Transverse colon (tissue), 4 donors: Measurements from ENCODE around the gene ACVR1. TPM values are rescaled to one million over a fixed set of nuclear protein-coding genes. Genes with fewer than 3 reads are reported as not detected.

Experiments used
- DNase-seq: peaks from one replicate; pipeline ENCODE4 v3.0.0-alpha.2; 2019
- H3K27ac ChIP-seq, 4 donors: fragments of 200-600 bp; sonication (generic); 2 replicates each; pipeline ENCODE4 v1.5.1; 2016 to 2018; ENCODE audit warnings: inconsistent platforms in 4 of 4
- H3K27me3 ChIP-seq: fragments of 200-600 bp; sonication (generic); 2 replicates; pipeline ENCODE4 v1.5.1; 2017; ENCODE audit warnings: inconsistent platforms
- H3K36me3 ChIP-seq, 4 donors: fragments of 200-600 bp; sonication (generic); 2 replicates each; pipeline ENCODE4 v1.5.1; 2017 to 2019; ENCODE audit warnings: inconsistent platforms in 4 of 4
- H3K4me1 ChIP-seq, 4 donors: fragments of 200-600 bp; sonication (generic); 2 replicates each; pipeline ENCODE4 v1.5.1; 2017 to 2020; ENCODE audit warnings: inconsistent platforms in 4 of 4
- H3K4me3 ChIP-seq, 4 donors: fragments of 200-600 bp; sonication (generic); 1 replicate in 1 of 4; 2 replicates in 3 of 4; pipeline versions ENCODE4 v1.5.1 to v1.6.1; 2017 to 2019; ENCODE audit warnings: inconsistent platforms in 4 of 4
- H3K9me3 ChIP-seq, 2 donors: fragments of 200-600 bp; sonication (generic); 2 replicates each; pipeline ENCODE4 v1.5.1; 2017 to 2019; ENCODE audit warnings: inconsistent platforms in 2 of 2
- EP300 ChIP-seq: sonication (generic); formaldehyde crosslinking; IDR thresholded peaks from one replicate; pipeline ENCODE4 v1.6.1; 2017; ENCODE audit warnings: antibody characterized with exemption, low read depth
- POLR2A ChIP-seq: fragments of 450-650 bp; IDR thresholded peaks from one replicate; pipeline ENCODE4 v1.6.1; 2016; ENCODE audit warnings: antibody characterized with exemption, mild to moderate bottlenecking, moderate library complexity
- POLR2AphosphoS5 ChIP-seq, 3 donors: sonication (generic); formaldehyde crosslinking; IDR thresholded peaks; one replicate each; pipeline ENCODE4 v1.6.1; 2016; ENCODE audit warnings: antibody characterized with exemption in 3 of 3
- WGBS, 2 donors: methylation state at CpG; one replicate each; pipeline ENCODE4 v1.1.5; 2018; ENCODE audit warnings: low coverage in 1 of 2; 5-methylcytosine and 5-hydroxymethylcytosine counted together
- in situ Hi-C, 4 donors: fragments of 200-750 bp; cut with MboI; loops; one replicate each; pipeline versions ENCODE4 v1.15.0 to v1.15.1; 2017; ENCODE audit warnings: low sequenced_read_pairs in 3 of 4, low pct_ligation_motif_present in 1 of 4, low pct_unique_long_range_greater_than_20kb in 1 of 4
- intact Hi-C: fragments of 100-400 bp; cut with DNase I; formaldehyde crosslinking; loops from one replicate; pipeline ENCODE4 v1.15.1; 2023; ENCODE audit warnings: low total_unique reads
- total RNA-seq, 4 donors: library from RNA; depleted of rRNA; stranded (reverse); fragments of >200 nt; gene quantifications; one replicate each; pipeline ENCODE4 v1.1.0, GENCODE V29; 2016
- TF ChIP-seq, protein P1 (sequence below), 5 experiments: fragments of 200-600 bp in 3 of 5; fragments of 450-650 bp in 2 of 5; sonication (generic) in 3 of 5; IDR thresholded peaks; 1 replicate in 2 of 5; 2 replicates in 3 of 5; pipeline ENCODE4 v1.5.1; 2016 to 2017; ENCODE audit warnings: antibody characterized with exemption in 5 of 5, inconsistent platforms in 3 of 5, mild to moderate bottlenecking in 2 of 5, moderate library complexity in 1 of 5

ACVR1 gene
- total RNA-seq, 4 donors from 2014 or later = 4.5 to 16.5 (median 11.8) TPM

DNA sequence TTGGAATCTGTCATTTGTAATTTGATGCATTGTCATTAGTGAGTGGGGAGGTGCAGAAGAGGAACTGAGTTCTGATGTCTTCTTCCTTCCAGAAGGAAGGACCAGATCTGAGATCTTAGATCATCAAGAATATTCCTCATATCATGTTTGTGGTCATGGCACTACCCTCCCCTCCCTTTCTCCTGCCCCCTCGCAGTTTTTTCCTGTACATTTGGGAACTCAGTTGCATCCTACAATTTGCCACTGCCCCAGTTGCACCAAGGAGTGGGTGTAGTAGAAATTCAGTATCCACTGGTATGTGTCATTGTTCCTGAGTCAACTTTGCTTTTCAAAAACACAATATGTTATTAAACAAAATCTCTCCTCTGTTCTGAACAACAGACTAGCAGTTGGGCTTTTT is 26.6 kb upstream of the ACVR1 start:
- H3K27me3 ChIP-seq = no peaks in the 10 kb centered on the region

DNA sequence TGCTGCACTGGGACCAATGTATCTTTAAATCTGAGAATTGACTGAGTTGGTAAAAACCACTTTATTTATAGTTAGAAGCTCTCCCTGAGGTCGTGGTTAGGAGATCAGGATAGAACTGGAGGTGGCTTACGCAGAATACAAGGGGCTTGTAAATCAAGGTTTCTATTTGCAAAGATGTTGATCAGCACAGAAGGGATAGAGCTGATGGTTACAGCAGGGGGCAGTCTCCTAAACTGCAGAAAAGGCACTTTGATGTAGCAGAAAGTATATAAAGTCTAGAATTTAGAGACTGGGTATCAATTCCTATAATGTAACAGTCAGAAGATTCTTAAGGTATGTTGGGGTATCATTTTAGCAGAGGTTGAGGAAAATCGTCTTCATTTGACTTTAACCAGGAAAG is 25.2 kb upstream of the ACVR1 start:
- TF ChIP-seq, protein P1, sequence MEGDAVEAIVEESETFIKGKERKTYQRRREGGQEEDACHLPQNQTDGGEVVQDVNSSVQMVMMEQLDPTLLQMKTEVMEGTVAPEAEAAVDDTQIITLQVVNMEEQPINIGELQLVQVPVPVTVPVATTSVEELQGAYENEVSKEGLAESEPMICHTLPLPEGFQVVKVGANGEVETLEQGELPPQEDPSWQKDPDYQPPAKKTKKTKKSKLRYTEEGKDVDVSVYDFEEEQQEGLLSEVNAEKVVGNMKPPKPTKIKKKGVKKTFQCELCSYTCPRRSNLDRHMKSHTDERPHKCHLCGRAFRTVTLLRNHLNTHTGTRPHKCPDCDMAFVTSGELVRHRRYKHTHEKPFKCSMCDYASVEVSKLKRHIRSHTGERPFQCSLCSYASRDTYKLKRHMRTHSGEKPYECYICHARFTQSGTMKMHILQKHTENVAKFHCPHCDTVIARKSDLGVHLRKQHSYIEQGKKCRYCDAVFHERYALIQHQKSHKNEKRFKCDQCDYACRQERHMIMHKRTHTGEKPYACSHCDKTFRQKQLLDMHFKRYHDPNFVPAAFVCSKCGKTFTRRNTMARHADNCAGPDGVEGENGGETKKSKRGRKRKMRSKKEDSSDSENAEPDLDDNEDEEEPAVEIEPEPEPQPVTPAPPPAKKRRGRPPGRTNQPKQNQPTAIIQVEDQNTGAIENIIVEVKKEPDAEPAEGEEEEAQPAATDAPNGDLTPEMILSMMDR (IDR thresholded peaks at IDR 0.05) = peak in 1 of 5 experiments; percentile 15
- TF ChIP-seq POLR2A = no peak
- in situ Hi-C loops = no loop called here
- no peak for DNase-seq
- Histone ChIP-seq H3K36me3 (no peaks in the 10 kb centered on the region), H3K4me1 (peaks cover 0 to 13% (median 0%) of the 10 kb centered on the region in 4 donors), H3K4me3 (no peak overlapping the region), H3K9me3 (no peaks in the 10 kb centered on the region), H3K27ac (no peak overlapping the region), H3K27me3 (no peaks in the 10 kb centered on the region)
- intact Hi-C loops = no loop called here
- WGBS, 2 donors = 52 to 63% methylated on average over 3 of the region's 3 CpGs

More for the DNA sequence above, 26.6 kb upstream of the ACVR1 start:
- WGBS, 2 donors = 88 to 95% methylated on average over 1 of the region's 1 CpG
- H3K4me3 ChIP-seq = no peak overlapping the region
- H3K27ac ChIP-seq = no peak overlapping the region
- no peaks in the 10 kb centered on the region for H3K36me3 ChIP-seq
- in situ Hi-C loops (no loop called here), intact Hi-C loops (no loop called here)
- no peak for DNase-seq
- no peaks in the 10 kb centered on the region for H3K9me3 ChIP-seq
- no peak for TF ChIP-seq POLR2A
- TF ChIP-seq EP300 = no peak
- TF ChIP-seq, protein P1 (IDR thresholded peaks at IDR 0.05) = no peak
- TF ChIP-seq POLR2AphosphoS5 (IDR thresholded peaks at IDR 0.05) = no peak
- peaks cover 0 to 10% (median 0%) of the 10 kb centered on the region in 4 donors for H3K4me1 ChIP-seq

DNA sequence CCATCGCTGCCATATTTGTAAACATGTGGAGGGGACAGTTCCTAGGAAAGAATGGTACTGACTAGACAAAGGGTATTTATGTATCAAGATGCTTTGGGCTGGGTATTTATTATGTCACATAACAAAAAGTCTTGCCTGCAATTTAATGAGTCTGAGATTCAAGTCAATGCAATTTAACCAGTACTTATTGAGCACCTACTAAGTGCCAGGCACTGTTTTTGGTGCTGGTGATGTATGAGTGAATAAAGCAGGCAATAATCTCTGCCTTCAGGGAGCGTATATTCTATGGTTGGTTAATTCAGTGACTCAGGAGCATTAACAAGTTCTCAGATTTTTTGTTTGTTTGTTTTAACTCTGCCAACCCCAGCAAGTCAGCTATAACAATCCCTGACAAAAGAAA is 24.6 kb upstream of the ACVR1 start:
- no peak for DNase-seq
- H3K27me3 ChIP-seq = no peaks in the 10 kb centered on the region
- intact Hi-C loops (no loop called here), in situ Hi-C loops (no loop called here)
- H3K4me1 ChIP-seq = peaks cover 0 to 13% (median 0%) of the 10 kb centered on the region in 4 donors
- TF ChIP-seq POLR2A (no peak), POLR2AphosphoS5 (IDR thresholded peaks at IDR 0.05) (no peak), EP300 (no peak)
- TF ChIP-seq, protein P1 (IDR thresholded peaks at IDR 0.05) = no peak
- H3K27ac ChIP-seq = peak overlapping the region in 1 of 4 donors; percentile 55
- no peak overlapping the region for H3K4me3 ChIP-seq
- no peaks in the 10 kb centered on the region for H3K36me3 ChIP-seq
- 60 to 74% methylated on average over 2 of the region's 2 CpGs for WGBS, 2 donors
- H3K9me3 ChIP-seq = no peaks in the 10 kb centered on the region

DNA sequence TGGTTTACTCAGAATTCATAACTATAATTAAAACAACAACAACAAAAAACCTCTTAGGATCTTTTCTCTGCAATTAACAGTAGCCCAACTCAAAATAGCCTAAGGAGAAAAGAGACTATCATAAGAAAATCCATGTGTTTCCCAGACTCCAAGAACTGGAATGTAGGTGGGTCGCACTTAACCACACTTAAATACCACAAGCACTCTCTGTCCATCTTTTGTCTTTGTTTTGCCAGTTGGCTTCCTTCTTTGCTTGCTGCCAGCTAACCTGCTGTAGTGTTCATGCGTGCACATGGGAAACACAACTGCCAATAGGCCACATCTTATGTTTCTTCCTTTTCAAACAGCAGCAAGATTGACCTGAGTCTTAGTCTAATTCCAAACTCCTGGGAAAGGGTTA is 24.1 kb upstream of the ACVR1 start:
- intact Hi-C loops = no loop called here
- Histone ChIP-seq H3K27me3 (no peaks in the 10 kb centered on the region), H3K9me3 (no peaks in the 10 kb centered on the region), H3K4me3 (no peak overlapping the region), H3K27ac (peak overlapping the region in 1 of 4 donors; percentile 55), H3K4me1 (peaks cover 0 to 13% (median 0%) of the 10 kb centered on the region in 4 donors), H3K36me3 (no peaks in the 10 kb centered on the region)
- DNase-seq = no peak
- in situ Hi-C loops = no loop called here
- 86 to 100% methylated on average over 2 of the region's 2 CpGs for WGBS, 2 donors
- TF ChIP-seq, protein P1 (IDR thresholded peaks at IDR 0.05) = no peak
- TF ChIP-seq POLR2A (no peak), EP300 (no peak), POLR2AphosphoS5 (IDR thresholded peaks at IDR 0.05) (no peak)
